ENCODE data around the gene MYT1. TPM values are rescaled to one million over a fixed set of nuclear protein-coding genes. Genes with fewer than 3 reads are reported as not detected.

Gene MYT1
- total RNA-seq, 1 experiment from 2014 or later: 7.1 TPM

DNA sequence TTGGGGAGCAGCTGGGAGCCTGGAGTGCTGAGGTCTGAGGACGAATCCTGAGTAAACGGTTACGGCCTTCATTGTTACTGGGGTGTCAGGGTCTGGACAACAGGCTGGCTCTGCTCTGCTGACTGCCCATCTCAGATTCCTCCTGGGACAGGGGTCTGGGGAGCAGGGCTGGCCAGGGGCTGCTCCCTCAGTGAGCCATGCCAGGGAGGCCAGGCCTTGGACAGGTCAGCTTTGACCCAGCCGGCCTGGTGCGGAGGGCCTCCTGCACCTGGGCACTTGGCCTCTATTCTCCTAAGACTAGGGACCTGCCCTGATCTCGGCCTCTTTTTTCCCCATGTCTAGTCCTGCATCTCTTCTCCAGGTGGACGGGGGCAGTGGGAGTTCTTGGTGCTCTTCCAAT lies 44.9 kb downstream of the MYT1 start:
- POLR2A ChIA-PET: no interaction called here
- Histone ChIP-seq H3K4me2 (ENCODE audit: low read length) (no peak overlapping the region), H3K79me2 (ENCODE audit: insufficient read depth, low read length) (no peaks in the 10 kb centered on the region), H3K27me3 (ENCODE audit: insufficient read depth, low read length) (no peaks in the 10 kb centered on the region), H2AFZ (ENCODE audit: low read depth, low read length, poor library complexity, severe bottlenecking) (no peak overlapping the region), H3K4me1 (ENCODE audit: control insufficient read depth in 1 of 2, insufficient read depth in 2 of 2, low read length in 2 of 2) (no peaks in the 10 kb centered on the region), H3K9me3 (ENCODE audit: control insufficient read depth in 1 of 2, insufficient read depth in 1 of 2, low read depth in 1 of 2, low read length in 2 of 2) (no peaks in the 10 kb centered on the region), H3K4me3 (replicated peaks in 1 of 2; ENCODE audit: low read depth in 1 of 2, low read length in 2 of 2) (no peak overlapping the region), H3K9ac (ENCODE audit: low read length) (no peak overlapping the region), H3K36me3 (ENCODE audit: control insufficient read depth in 1 of 2, insufficient read depth in 2 of 2, low read length in 2 of 2) (no peaks in the 10 kb centered on the region), H3K27ac (ENCODE audit: low read depth, low read length) (no peak overlapping the region), H3K9me2 (ENCODE audit: insufficient read depth) (no peaks in the 10 kb centered on the region), H4K20me1 (ENCODE audit: insufficient read depth) (no peaks in the 10 kb centered on the region)
- no TSS peak for BruUV-seq (replicated peaks)
- no peak; the same call in 1 of the 2 replicates for ATAC-seq
- TF ChIP-seq, protein P1, sequence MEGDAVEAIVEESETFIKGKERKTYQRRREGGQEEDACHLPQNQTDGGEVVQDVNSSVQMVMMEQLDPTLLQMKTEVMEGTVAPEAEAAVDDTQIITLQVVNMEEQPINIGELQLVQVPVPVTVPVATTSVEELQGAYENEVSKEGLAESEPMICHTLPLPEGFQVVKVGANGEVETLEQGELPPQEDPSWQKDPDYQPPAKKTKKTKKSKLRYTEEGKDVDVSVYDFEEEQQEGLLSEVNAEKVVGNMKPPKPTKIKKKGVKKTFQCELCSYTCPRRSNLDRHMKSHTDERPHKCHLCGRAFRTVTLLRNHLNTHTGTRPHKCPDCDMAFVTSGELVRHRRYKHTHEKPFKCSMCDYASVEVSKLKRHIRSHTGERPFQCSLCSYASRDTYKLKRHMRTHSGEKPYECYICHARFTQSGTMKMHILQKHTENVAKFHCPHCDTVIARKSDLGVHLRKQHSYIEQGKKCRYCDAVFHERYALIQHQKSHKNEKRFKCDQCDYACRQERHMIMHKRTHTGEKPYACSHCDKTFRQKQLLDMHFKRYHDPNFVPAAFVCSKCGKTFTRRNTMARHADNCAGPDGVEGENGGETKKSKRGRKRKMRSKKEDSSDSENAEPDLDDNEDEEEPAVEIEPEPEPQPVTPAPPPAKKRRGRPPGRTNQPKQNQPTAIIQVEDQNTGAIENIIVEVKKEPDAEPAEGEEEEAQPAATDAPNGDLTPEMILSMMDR (IDR thresholded peaks at IDR 0.05 in 2 of 3, conservative IDR thresholded peaks at IDR 0.05 in 1 of 3; ENCODE audit: borderline replicate concordance in 1 of 3, insufficient read depth in 1 of 3, low read depth in 2 of 3, low read length in 2 of 3): no peak
- TF ChIP-seq SP1 (IDR thresholded peaks at IDR 0.05; ENCODE audit: low read depth) (no peak), SRF (IDR thresholded peaks at IDR 0.05; ENCODE audit: low read depth) (no peak), TCF7L2 (IDR thresholded peaks at IDR 0.05; ENCODE audit: borderline replicate concordance, extremely low read depth, insufficient read depth, insufficient read length) (no peak), EZH2 (IDR thresholded peaks at IDR 0.05) (no peak), ZNF274 (IDR thresholded peaks at IDR 0.05; ENCODE audit: low read depth, low read length) (no peak), ELF1 (IDR thresholded peaks at IDR 0.05; ENCODE audit: borderline replicate concordance, low read depth) (no peak), RAD21 (IDR thresholded peaks at IDR 0.05; ENCODE audit: low read depth) (no peak), YY1 (IDR thresholded peaks at IDR 0.05; ENCODE audit: extremely low read depth, insufficient replicate concordance, low read depth, low read length) (no peak), FOSL1 (IDR thresholded peaks at IDR 0.05; ENCODE audit: low read depth) (no peak), POLR2A (IDR thresholded peaks at IDR 0.05; ENCODE audit: borderline replicate concordance, extremely low read depth, insufficient read depth, insufficient read length) (no peak), EZH2phosphoT487 (IDR thresholded peaks at IDR 0.05; ENCODE audit: borderline replicate concordance) (no peak), CEBPB (IDR thresholded peaks at IDR 0.05; ENCODE audit: low read depth) (no peak), ZFX (IDR thresholded peaks at IDR 0.05) (no peak)
- TF ChIP-seq, protein P2, sequence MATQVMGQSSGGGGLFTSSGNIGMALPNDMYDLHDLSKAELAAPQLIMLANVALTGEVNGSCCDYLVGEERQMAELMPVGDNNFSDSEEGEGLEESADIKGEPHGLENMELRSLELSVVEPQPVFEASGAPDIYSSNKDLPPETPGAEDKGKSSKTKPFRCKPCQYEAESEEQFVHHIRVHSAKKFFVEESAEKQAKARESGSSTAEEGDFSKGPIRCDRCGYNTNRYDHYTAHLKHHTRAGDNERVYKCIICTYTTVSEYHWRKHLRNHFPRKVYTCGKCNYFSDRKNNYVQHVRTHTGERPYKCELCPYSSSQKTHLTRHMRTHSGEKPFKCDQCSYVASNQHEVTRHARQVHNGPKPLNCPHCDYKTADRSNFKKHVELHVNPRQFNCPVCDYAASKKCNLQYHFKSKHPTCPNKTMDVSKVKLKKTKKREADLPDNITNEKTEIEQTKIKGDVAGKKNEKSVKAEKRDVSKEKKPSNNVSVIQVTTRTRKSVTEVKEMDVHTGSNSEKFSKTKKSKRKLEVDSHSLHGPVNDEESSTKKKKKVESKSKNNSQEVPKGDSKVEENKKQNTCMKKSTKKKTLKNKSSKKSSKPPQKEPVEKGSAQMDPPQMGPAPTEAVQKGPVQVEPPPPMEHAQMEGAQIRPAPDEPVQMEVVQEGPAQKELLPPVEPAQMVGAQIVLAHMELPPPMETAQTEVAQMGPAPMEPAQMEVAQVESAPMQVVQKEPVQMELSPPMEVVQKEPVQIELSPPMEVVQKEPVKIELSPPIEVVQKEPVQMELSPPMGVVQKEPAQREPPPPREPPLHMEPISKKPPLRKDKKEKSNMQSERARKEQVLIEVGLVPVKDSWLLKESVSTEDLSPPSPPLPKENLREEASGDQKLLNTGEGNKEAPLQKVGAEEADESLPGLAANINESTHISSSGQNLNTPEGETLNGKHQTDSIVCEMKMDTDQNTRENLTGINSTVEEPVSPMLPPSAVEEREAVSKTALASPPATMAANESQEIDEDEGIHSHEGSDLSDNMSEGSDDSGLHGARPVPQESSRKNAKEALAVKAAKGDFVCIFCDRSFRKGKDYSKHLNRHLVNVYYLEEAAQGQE (IDR thresholded peaks at IDR 0.05; ENCODE audit: low read depth): no peak
- TF ChIP-seq, protein P3, sequence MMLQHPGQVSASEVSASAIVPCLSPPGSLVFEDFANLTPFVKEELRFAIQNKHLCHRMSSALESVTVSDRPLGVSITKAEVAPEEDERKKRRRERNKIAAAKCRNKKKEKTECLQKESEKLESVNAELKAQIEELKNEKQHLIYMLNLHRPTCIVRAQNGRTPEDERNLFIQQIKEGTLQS (IDR thresholded peaks at IDR 0.05): no peak
- TF ChIP-seq, protein P4, sequence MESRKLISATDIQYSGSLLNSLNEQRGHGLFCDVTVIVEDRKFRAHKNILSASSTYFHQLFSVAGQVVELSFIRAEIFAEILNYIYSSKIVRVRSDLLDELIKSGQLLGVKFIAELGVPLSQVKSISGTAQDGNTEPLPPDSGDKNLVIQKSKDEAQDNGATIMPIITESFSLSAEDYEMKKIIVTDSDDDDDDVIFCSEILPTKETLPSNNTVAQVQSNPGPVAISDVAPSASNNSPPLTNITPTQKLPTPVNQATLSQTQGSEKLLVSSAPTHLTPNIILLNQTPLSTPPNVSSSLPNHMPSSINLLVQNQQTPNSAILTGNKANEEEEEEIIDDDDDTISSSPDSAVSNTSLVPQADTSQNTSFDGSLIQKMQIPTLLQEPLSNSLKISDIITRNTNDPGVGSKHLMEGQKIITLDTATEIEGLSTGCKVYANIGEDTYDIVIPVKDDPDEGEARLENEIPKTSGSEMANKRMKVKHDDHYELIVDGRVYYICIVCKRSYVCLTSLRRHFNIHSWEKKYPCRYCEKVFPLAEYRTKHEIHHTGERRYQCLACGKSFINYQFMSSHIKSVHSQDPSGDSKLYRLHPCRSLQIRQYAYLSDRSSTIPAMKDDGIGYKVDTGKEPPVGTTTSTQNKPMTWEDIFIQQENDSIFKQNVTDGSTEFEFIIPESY (IDR thresholded peaks at IDR 0.05; ENCODE audit: extremely low read depth, insufficient replicate concordance, low read length): no peak
- CTCF ChIA-PET: no interaction called here
- no peak for DNase-seq (ENCODE audit: low read depth, low spot score)
- RAD21 ChIA-PET (ENCODE audit: low non-redundant PET in 1 of 2, low total read pairs in 2 of 2, uncharacterized antibody in 2 of 2, unreplicated experiment in 2 of 2): no interaction called here
- intact Hi-C loops (cut with micrococcal nuclease): no loop called here

Data from HCT116 (cell line).